ENCODE results near the gene ATP5PO. TPM values are rescaled to one million over a fixed set of nuclear protein-coding genes. Genes with fewer than 3 reads are reported as not detected.

ATP5PO gene
- total and polyA plus RNA-seq, 2 of the 8 experiments (the other 6 are each of a cell fraction or from before 2014, with no cell fraction given) = 251 to 267 TPM

GRCh38 chr21:33949516-33950430 lies 34.2 kb upstream of the ATP5PO start (continued):
- TF ChIP-seq CTCF (IDR thresholded peaks at IDR 0.05; ENCODE audit: control extremely low read depth in 1 of 3, insufficient read depth in 1 of 3, low read depth in 1 of 3, low read length in 3 of 3) (no peak), EGR1 (IDR thresholded peaks at IDR 0.05; ENCODE audit: borderline replicate concordance, low read depth, low read length) (no peak), ATF3 (IDR thresholded peaks at IDR 0.05; ENCODE audit: insufficient read depth, low read depth, low read length) (no peak), CTBP2 (IDR thresholded peaks at IDR 0.05; ENCODE audit: borderline replicate concordance, insufficient read depth, insufficient read length, low read length) (no peak)
